GM21367 (cell line): ENCODE data around the gene C2orf81.
"Not testable (repeated sequence)": the region's sequence is repeated elsewhere in the genome, so short reads cannot be mapped to it uniquely, and the experiment has no call there.

Experiments used
- ATAC-seq: cut with Tn5 transposase; IDR thresholded peaks from one replicate; pipeline ENCODE4 v1.9.1; 2021; ENCODE audit not compliant: unreplicated experiment

C2orf81 gene

GRCh38 chr2:74442483-74443297 lies 21.3 kb upstream of the C2orf81 start:
- not testable (repeated sequence) for ATAC-seq

GRCh38 chr2:74441690-74442482 lies 20.5 kb upstream of the C2orf81 start, which contains the start of gene RTKN:
Gene RTKN (minus strand): TSS chr2:74441937. CDS start chr2:74441816, 121 bp downstream.
- ATAC-seq: no peak

- ATAC-seq: no peak
Observed at GRCh38 chr2:74441170-74441689, 19.8 kb upstream of the C2orf81 start.

- ATAC-seq: peak; percentile 90
Observed at GRCh38 chr2:74440378-74441169, 19.2 kb upstream of the C2orf81 start.

- ATAC-seq: no peak
Observed at GRCh38 chr2:74439803-74440377, 18.5 kb upstream of the C2orf81 start.

GRCh38 chr2:74439373-74439772 lies 18.0 kb upstream of the C2orf81 start:
- ATAC-seq: no peak

- no peak for ATAC-seq
Observed at GRCh38 chr2:74438248-74438647, 16.8 kb upstream of the C2orf81 start.

- no peak for ATAC-seq
Observed at GRCh38 chr2:74436848-74437695, 15.7 kb upstream of the C2orf81 start.

- ATAC-seq: no peak
Observed at GRCh38 chr2:74436111-74436805, 14.8 kb upstream of the C2orf81 start.

GRCh38 chr2:74430502-74430901 lies 9.1 kb upstream of the C2orf81 start:
- no peak for ATAC-seq

GRCh38 chr2:74429487-74430451 lies 8.3 kb upstream of the C2orf81 start:
- no peak for ATAC-seq

- no peak for ATAC-seq
Observed at GRCh38 chr2:74428675-74429074, 7.3 kb upstream of the C2orf81 start.

GRCh38 chr2:74427551-74427950 lies 6.1 kb upstream of the C2orf81 start:
- ATAC-seq: no peak

GRCh38 chr2:74426181-74426758 lies 4.9 kb upstream of the C2orf81 start:
- ATAC-seq: no peak

- no peak for ATAC-seq
Observed at GRCh38 chr2:74425523-74425922, 4.1 kb upstream of the C2orf81 start.

- ATAC-seq: no peak
Observed at GRCh38 chr2:74424995-74425406, 3.6 kb upstream of the C2orf81 start.

- ATAC-seq: no peak
Observed at GRCh38 chr2:74424139-74424992, 2.9 kb upstream of the C2orf81 start.
